ENCODE data around the gene PAXIP1. TPM values are rescaled to one million over a fixed set of nuclear protein-coding genes. Genes with fewer than 3 reads are reported as not detected.
A peak's percentile ranks its signal among the peaks of the same experiment; 100 is the strongest.

Gene PAXIP1
- total RNA-seq, 4 donors from 2014 or later = 13.2 to 14.9 (median 13.6) TPM

DNA sequence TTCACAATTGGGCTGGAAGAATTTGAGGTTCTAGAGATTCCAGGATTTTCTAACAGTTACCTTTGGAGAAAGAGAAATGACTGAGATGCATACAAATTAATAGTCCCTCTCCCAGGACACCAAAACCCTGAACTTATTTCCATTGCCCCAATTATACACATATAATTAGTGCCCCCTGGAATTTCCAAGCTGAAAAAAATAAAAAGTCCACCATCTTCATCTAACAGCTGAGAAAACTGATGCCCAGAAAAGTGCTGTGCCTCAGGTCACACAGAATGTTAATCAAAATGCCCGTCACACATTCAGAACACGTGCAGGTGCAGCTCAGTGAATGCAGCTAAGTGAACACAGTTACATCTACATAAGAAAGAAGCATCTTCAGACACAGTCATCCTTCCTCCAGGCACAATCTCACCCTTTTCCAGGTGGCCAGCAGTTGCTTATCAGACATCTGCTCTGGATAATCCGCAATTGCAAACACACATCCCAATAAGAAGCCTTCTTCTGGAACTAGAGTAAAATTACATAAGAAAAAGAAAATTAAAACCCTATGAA lies 35.4 kb downstream of the PAXIP1 start:
- no peaks in the 10 kb centered on the region for H3K9me3 ChIP-seq
- peaks cover 36 to 46% of the 10 kb centered on the region in 2 donors for H3K36me3 ChIP-seq
- no peak for TF ChIP-seq POLR2A (IDR thresholded peaks at IDR 0.05)
- TF ChIP-seq, protein P1, sequence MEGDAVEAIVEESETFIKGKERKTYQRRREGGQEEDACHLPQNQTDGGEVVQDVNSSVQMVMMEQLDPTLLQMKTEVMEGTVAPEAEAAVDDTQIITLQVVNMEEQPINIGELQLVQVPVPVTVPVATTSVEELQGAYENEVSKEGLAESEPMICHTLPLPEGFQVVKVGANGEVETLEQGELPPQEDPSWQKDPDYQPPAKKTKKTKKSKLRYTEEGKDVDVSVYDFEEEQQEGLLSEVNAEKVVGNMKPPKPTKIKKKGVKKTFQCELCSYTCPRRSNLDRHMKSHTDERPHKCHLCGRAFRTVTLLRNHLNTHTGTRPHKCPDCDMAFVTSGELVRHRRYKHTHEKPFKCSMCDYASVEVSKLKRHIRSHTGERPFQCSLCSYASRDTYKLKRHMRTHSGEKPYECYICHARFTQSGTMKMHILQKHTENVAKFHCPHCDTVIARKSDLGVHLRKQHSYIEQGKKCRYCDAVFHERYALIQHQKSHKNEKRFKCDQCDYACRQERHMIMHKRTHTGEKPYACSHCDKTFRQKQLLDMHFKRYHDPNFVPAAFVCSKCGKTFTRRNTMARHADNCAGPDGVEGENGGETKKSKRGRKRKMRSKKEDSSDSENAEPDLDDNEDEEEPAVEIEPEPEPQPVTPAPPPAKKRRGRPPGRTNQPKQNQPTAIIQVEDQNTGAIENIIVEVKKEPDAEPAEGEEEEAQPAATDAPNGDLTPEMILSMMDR (IDR thresholded peaks at IDR 0.05) = no peak

DNA sequence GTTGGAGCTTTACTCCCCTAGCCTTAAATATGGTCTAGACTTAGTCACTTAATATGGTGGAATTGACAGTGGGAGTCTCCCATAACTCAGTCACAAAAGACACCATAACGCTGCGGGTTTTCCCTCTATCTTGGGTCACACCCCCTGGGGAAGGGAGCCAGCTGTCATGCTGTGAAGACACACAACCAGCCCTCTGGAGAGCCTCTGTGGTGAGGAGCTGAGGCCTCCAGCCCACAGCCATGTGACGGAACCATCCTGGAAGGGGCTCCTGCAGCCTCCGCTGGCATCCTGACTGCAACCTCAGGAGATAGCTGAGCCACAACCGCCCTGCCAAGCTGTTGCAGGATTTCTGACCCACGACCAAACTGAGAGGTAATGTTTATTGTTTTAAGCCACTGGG lies 37.9 kb downstream of the PAXIP1 start:
- no peak for DNase-seq
- Histone ChIP-seq H3K27me3 (no peaks in the 10 kb centered on the region), H3K9me3 (no peaks in the 10 kb centered on the region), H3K27ac (no peak overlapping the region), H3K4me3 (replicated peaks in 1 of 3) (no peak overlapping the region), H3K36me3 (peaks cover 48 to 54% of the 10 kb centered on the region in 2 donors), H3K4me1 (no peaks in the 10 kb centered on the region)
- 71 to 93% methylated on average over 6 of the region's 6 CpGs for WGBS, 2 donors
- TF ChIP-seq POLR2A (IDR thresholded peaks at IDR 0.05) = no peak
- TF ChIP-seq, protein P1 (IDR thresholded peaks at IDR 0.05) = no peak
- intact Hi-C loops (cut with DNase I) = no loop called here

More for the DNA sequence above, 35.4 kb downstream of the PAXIP1 start:
- no peak for DNase-seq
- H3K27me3 ChIP-seq = no peaks in the 10 kb centered on the region
- 96 to 98% methylated on average over 3 of the region's 3 CpGs for WGBS, 2 donors
- H3K27ac ChIP-seq = no peak overlapping the region
- no peaks in the 10 kb centered on the region for H3K4me1 ChIP-seq
- H3K4me3 ChIP-seq (replicated peaks in 1 of 3) = no peak overlapping the region
- intact Hi-C loops (cut with DNase I) = no loop called here

DNA sequence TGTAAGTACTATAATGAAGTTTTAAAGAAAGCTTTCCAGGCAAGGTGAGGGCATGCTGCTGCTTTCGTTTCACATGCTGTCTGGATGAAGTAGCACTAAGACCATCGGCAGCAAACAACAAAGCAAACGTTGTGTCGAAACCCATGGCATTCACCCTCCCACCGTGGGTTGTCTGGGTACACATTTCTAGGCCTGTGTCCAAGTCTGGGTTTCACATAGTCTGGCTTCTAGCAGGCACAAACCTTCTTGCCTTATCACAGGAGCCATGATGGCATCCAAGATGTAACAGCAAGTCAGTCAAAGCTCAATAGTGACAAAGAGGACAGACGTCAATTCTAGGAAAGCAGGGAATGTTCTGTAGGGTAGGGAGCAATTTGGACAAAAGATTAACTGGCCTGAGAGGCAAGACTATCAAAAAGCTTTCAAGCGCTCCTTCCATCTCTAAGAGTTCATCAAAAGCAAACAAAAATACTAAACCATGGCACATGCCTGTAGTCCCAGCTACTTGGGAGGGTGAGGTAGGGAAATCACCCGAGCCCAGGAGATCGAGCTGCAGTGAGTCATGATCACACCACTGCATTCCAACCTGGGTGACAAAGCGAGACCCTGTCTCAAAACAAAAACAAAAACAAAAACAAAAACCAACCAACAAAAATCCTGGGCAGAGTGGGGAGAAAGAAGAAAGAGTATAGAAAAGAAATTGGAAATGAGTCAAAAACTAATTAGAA lies 42.7 kb downstream of the PAXIP1 start:
- 88% methylated on average over 10 of the region's 10 CpGs for WGBS, 2 donors
- Histone ChIP-seq H3K9me3 (no peaks in the 10 kb centered on the region), H3K4me3 (replicated peaks in 1 of 3) (no peak overlapping the region), H3K27ac (no peak overlapping the region), H3K27me3 (no peaks in the 10 kb centered on the region), H3K4me1 (no peaks in the 10 kb centered on the region), H3K36me3 (peaks cover 15 to 41% of the 10 kb centered on the region in 2 donors)
- intact Hi-C loops (cut with DNase I) = no loop called here
- DNase-seq = no peak
- TF ChIP-seq, protein P1 (IDR thresholded peaks at IDR 0.05) = no peak
- TF ChIP-seq POLR2A (IDR thresholded peaks at IDR 0.05) = no peak

DNA sequence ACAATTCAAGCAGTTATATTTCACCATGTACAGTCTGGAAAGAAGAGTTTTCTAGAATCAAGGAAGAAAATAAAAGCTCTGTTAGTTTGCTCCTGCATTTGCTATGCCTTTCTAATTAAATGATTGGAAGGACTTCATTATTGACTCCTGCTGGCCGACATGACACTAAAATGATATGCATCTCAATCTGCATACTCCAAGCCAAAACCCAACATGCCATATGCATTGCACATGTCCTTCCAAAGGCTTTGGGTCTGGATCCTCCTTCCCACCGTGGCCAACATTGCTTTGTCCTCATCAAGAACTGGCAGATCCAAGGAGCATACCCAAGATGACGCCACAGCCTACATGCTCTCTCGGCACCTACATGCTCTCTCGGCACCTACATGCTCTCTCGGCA lies 46.5 kb downstream of the PAXIP1 start:
- 98 to 99% methylated on average over 6 of the region's 6 CpGs for WGBS, 2 donors
- peaks cover 5 to 33% of the 10 kb centered on the region in 2 donors for H3K36me3 ChIP-seq
- intact Hi-C loops (cut with DNase I) = no loop called here
- no peaks in the 10 kb centered on the region for H3K4me1 ChIP-seq
- no peaks in the 10 kb centered on the region for H3K9me3 ChIP-seq
- no peaks in the 10 kb centered on the region for H3K27me3 ChIP-seq
- no peak overlapping the region for H3K27ac ChIP-seq
- no peak overlapping the region for H3K4me3 ChIP-seq (replicated peaks in 1 of 3)
- no peak for DNase-seq
- TF ChIP-seq, protein P1 (IDR thresholded peaks at IDR 0.05) = no peak
- TF ChIP-seq POLR2A (IDR thresholded peaks at IDR 0.05) = no peak

DNA sequence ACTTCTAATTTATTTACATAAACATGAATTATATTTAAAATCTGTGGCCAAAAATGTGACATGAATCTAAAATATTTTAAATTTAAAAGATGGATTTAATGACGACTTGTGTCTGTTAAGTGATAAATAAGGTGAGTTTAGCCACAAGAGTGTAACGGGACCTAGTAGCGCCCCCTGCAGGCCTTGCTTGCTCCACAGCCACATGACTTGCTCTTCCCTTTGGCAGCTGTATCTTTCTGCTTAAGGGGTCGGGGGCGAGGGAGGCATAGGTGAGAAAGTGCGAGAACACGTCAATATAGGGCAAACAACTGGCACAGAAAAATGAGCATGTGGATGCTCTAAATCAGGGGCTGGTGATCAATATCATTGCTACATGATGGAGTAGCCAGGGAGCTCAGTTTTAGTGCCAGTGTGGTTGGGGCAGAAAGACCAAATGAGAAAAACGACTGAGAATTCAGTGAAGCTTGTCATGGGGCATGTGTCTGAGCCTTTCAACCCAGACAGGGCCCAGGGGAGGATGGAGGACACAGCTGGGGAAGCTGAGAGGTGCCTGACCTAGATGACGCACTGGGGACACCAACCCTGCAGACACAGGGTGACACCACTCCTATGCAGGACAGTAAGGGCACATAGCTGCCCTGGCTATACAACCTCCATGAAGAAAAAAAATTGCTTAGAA lies 49.8 kb downstream of the PAXIP1 start:
- no peaks in the 10 kb centered on the region for H3K9me3 ChIP-seq
- no peak overlapping the region for H3K27ac ChIP-seq
- H3K27me3 ChIP-seq = no peaks in the 10 kb centered on the region
- WGBS, 2 donors = 71 to 73% methylated on average over 9 of the region's 9 CpGs
- H3K4me1 ChIP-seq = no peaks in the 10 kb centered on the region
- TF ChIP-seq, protein P1 (IDR thresholded peaks at IDR 0.05) = peak in 4 of 6 experiments; percentile 19 to 47 (median 26)
- TF ChIP-seq POLR2A (IDR thresholded peaks at IDR 0.05) = no peak
- no peak overlapping the region for H3K4me3 ChIP-seq (replicated peaks in 1 of 3)
- intact Hi-C loops (cut with DNase I) = no loop called here
- DNase-seq = peak; percentile 41 to 42
- peaks cover 14 to 23% of the 10 kb centered on the region in 2 donors for H3K36me3 ChIP-seq

Measured in thyroid gland (tissue), 4 donors.